ENCODE results near the gene TPM1.
"Not testable (repeated sequence)": the region's sequence is repeated elsewhere in the genome, so short reads cannot be mapped to it uniquely, and the experiment has no call there.

Gene TPM1

GRCh38 chr15:63077952-63078351, 35.4 kb downstream of the TPM1 start:
- no peak for DNase-seq

- no peak for DNase-seq
Observed at GRCh38 chr15:63079947-63080626, 37.5 kb downstream of the TPM1 start.

DNA sequence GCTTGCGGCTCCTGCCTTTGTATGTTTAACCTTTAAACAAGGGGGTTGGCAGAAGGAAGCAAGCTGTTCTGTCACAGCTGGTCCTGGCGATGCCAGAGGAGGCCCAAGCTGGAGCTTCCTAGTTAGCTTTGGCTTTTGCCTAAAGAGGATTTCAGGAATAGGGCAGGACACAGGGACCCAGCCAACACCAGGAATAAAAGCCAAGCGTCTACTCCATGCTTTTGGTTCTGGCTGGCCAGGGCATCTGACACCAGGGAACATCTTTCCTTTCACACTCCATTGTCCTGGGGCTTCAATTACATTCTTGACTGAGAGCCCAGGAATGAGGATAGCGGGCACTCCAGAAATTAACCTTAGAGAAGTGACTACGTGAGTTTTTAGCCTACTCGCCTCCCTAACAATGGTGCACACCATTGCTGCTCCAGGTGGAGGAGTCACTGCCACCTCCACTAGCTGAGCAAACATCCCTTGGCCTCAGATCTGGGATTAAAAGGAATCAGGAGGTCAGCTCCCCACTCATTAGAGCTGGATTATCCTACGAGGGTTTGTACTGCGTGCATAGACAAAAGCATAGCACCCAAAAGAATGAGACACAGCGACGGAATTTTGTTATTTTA, 38.2 kb downstream of the TPM1 start:
- DNase-seq = no peak

DNA sequence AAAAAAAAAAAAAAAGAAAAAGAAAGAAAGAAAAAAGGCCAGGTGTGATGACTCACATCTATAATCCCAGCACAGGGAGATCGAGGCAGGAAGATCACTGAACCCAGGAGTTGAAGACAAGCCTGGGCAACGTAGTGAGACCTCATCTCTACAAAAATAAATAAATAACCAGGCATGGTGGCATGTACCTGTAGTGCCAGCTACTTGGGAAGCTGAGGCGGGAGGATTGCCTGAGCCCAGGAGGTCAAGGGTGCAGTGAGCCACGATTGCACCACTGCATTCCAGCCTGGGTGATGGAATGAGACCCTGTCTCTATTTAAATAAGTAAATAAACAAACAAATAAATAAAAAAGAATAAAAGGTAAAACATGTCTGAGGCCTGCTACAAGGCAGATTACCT, 39.8 kb downstream of the TPM1 start:
- no peak for DNase-seq

GRCh38 chr15:63083044-63083443, 40.5 kb downstream of the TPM1 start:
- DNase-seq = no peak

- no peak for DNase-seq
Observed at GRCh38 chr15:63083541-63083940, 41.0 kb downstream of the TPM1 start.

GRCh38 chr15:63084806-63085205, 42.3 kb downstream of the TPM1 start:
- DNase-seq = no peak

DNA sequence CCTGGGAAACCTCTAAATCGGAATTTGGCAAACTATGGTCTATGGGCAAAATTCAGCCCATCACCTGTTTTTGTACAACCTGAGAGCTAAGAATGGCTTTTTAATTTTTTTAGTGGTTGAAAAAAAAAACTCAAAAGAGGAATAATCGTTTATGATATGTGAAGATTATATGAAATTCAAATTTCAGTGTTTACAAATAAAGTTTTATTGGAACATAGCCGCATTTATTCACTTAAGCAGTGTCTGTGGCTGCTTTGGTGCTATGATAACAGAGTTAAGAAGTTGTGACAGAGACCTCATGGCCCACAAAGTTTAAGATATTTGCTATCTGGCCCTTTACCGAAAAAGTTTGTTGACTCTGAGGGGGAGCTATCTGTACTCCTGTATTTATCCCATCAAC, 42.7 kb downstream of the TPM1 start:
- DNase-seq = no peak

- no peak for DNase-seq
Observed at GRCh38 chr15:63086271-63086670, 43.7 kb downstream of the TPM1 start.

GRCh38 chr15:63086947-63087346, 44.4 kb downstream of the TPM1 start:
- no peak for DNase-seq

- no peak for DNase-seq
Observed at GRCh38 chr15:63088533-63089245, 46.1 kb downstream of the TPM1 start.

- no peak for DNase-seq
Observed at GRCh38 chr15:63089260-63090043, 46.9 kb downstream of the TPM1 start.

- DNase-seq = no peak
Observed at GRCh38 chr15:63090472-63090871, 47.9 kb downstream of the TPM1 start.

DNA sequence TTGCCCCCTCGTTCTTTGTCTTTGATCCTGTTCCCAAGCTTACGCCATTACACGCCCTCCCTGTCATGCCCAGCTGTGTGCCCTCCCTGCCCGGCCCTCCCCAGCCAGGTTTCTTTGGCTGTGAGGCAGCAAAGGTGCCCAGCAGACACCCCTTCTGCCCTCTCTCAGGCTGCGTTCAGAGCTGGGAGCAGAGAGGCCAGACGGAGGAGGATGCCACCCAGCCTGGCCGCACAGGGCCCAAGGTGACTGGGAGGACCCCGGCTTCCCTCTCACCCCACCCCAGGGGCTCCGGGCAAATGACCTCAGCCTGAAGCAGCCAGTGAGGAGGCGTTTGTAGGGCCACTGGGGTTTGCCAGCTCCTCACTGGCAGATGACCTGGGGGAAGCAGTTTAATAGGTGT, 48.3 kb downstream of the TPM1 start:
- no peak for DNase-seq

GRCh38 chr15:63091679-63092446, 49.3 kb downstream of the TPM1 start:
- no peak for DNase-seq

DNA sequence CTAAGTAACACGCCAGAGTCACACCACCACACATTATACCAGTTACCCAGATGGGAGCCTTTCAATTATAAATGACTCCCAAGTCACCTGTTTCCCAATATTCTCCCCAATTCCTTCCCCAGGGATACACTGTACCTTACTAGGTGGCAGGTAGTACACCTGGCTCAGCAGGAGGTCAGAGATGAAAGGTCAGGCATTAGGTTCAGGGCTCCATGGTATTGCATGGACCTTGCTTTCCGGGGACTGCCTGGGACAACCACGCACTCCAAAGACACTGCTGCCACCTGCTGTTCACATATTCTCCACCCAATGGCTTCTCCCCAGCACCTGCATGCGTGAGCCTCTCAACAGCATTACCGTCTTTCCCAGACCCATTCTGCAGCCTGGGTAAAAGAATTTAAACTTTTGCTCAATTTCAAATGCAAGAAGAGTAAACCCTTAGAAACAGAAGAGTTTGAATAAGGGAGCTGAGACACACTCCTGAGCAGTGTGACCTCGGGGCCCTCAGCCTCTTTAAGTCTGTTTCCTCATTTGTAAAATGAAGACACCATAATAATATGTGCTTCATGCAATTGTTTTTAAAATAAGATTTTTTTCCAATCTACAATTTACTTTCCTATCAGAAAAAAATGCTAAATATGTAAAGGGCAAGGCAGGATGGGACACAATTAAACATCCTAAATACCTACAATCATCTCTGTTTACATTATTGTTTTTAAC, 51.1 kb downstream of the TPM1 start:
- peak; percentile 68 for DNase-seq

DNA sequence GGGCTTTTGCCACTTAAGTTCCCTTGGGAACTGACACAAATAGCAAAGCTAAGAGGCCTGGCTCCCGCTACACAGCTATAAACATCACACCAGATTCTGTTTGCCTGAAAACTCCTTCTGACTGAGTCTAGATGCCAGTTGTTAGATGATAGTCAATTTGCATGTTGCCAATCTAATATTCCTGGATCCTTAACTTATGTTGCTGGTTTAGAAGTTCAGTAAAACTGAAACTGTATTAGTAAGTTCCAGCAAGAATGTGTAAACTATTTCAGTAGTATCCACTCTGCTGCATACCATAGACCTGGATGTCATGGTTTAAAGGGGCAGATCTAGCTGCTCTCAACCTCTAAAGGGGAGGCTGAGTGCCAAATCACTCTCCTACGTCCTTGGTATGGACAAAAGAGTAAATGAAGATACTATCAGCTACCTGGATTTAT, 52.0 kb downstream of the TPM1 start:
- no peak for DNase-seq

DNA sequence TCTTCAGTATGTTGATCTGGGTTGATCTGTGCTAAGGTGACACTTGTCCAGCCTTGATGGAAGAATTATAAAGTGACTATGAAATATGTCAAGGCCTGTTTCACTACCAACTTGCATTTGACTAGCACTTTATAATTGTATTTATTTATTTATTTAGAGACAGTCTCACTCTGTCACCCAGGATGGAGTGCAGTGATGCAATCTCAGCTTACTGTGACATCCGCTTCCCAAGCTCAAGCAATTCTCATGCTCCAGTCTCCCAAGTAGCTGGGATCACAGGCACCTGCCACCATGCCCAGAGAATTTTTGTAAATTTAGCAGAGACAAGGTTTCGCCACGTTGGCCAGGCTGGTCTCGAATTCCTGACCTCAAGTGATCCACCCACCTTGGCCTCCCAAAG, 53.6 kb downstream of the TPM1 start:
- DNase-seq = no peak

DNA sequence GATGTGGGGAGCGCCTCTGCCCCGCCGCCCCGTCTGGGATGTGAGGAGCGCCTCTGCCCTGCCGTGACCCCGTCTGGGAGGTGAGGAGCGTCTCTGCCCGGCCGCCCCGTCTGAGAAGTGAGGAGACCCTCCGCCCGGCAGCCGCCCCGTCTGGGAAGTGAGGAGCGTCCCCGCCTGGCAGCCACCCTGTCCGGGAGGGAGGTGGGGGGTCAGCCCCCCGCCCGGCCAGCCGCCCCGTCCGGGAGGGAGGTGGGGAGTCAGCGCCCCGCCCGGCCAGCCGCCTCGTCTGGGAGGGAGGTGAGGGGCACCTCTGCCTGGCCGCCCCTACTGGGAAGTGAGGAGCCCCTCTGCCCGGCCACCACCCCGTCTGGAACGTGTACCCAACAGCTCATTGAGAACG, 56.4 kb downstream of the TPM1 start:
- DNase-seq = not testable (repeated sequence)

- not testable (repeated sequence) for DNase-seq
Observed at GRCh38 chr15:63099581-63099980, 57.0 kb downstream of the TPM1 start.

DNA sequence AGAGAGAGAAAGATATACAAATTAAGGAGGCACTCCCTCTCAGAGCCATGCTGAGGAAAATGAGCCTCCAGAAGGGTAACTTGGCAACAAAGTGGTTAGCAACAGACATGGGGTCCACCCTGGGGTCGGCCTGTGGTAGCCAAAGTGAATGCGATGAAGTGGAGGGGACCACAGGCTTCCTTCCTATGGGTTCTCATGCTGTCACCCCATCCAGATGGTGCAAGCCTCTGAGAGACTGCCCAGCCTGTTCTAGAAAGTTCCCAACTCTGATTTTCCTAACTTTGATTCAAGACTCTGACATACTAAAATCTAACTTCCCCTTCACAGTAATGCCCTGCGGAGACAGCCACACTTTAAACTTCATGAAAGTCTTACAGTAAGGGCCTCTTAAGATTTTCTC, 60.9 kb downstream of the TPM1 start:
- DNase-seq = no peak

GRCh38 chr15:63104727-63105126, 62.2 kb downstream of the TPM1 start:
- no peak for DNase-seq

All from CD4-positive, alpha-beta T cell treated with Interleukin-4 for 4 hours (primary cell).